ENCODE measurements around the gene SLC9B1. TPM values are rescaled to one million over a fixed set of nuclear protein-coding genes. Genes with fewer than 3 reads are reported as not detected.

Gene SLC9B1
- total and polyA plus RNA-seq, 2 of the 8 experiments (the other 6 are each of a cell fraction or from before 2014, with no cell fraction given): 0.08 to 0.19 TPM

- H3K4me3 ChIP-seq (ENCODE audit: extremely low read depth in 1 of 4, insufficient read depth in 2 of 4, low read depth in 3 of 4, low read length in 4 of 4): no peak overlapping the region
- no peak for DNase-seq (ENCODE audit: low read depth in 1 of 2, low spot score in 2 of 2)
- H3K9me3 ChIP-seq (ENCODE audit: insufficient read depth in 2 of 2, low read depth in 1 of 2, low read length in 1 of 2): no peaks in the 10 kb centered on the region
- POLR2A ChIA-PET (ENCODE audit: partially characterized antibody): interaction anchor here (0.7 kb wide), 1 partner anchor 28 kb away, joined by 3 read pairs; no protein-coding TSS in a partner anchor
- H3K9ac ChIP-seq (replicated peaks in 1 of 4; ENCODE audit: extremely low read depth in 1 of 4, low read depth in 3 of 4, low read length in 3 of 4): no peak overlapping the region
- WGBS, 2 experiments (ENCODE audit: extremely low coverage in 1 of 2, insufficient coverage in 1 of 2, insufficient read length in 1 of 2, insufficient replicate concordance in 2 of 2, low coverage in 1 of 2, low lambda C conversion rate in 2 of 2, missing lambda C conversion rate in 1 of 2): 87% methylated on average over 3 of the region's 3 CpGs; no CpG with 5 or more reads in 1 of the 2 experiments
- H4K5ac ChIP-seq (ENCODE audit: insufficient read length, low read depth, low read length): no peak overlapping the region
- H4K91ac ChIP-seq (replicated peaks; ENCODE audit: insufficient read length, low read length): no peak overlapping the region
- H3K14ac ChIP-seq (ENCODE audit: insufficient read length): no peak overlapping the region
- no peak for FAIRE-seq
- H3K56ac ChIP-seq (replicated peaks; ENCODE audit: insufficient read length, low read depth, low read length): no peak overlapping the region
- no peak overlapping the region for H2BK120ac ChIP-seq (replicated peaks; ENCODE audit: low read depth, low read length)
- no peak overlapping the region for H2AK5ac ChIP-seq (ENCODE audit: low read depth, low read length)
- no peak overlapping the region for H3K23ac ChIP-seq (ENCODE audit: insufficient read length)
- H3K79me1 ChIP-seq (ENCODE audit: low read depth, low read length): no peaks in the 10 kb centered on the region; the same call in 1 of the 2 replicates
- no peak overlapping the region for H4K8ac ChIP-seq (ENCODE audit: extremely low read depth, insufficient read depth, low read length)
- no peaks in the 10 kb centered on the region for H3K4me1 ChIP-seq (replicated peaks in 1 of 4; ENCODE audit: control insufficient read depth in 3 of 4, insufficient read depth in 4 of 4, low read length in 3 of 4)
- H3K79me2 ChIP-seq (ENCODE audit: control insufficient read depth in 1 of 2, insufficient read depth in 2 of 2, low read length in 2 of 2): no peaks in the 10 kb centered on the region
- no peak overlapping the region for H2BK15ac ChIP-seq (ENCODE audit: low read length)
- H3K27ac ChIP-seq (ENCODE audit: low read depth, low read length): no peak overlapping the region
- H3K27me3 ChIP-seq (replicated peaks in 1 of 4; ENCODE audit: control insufficient read depth in 3 of 4, extremely low read depth in 1 of 4, insufficient read depth in 3 of 4, low read length in 3 of 4): no peaks in the 10 kb centered on the region
- H2BK20ac ChIP-seq (ENCODE audit: low read length): no peak overlapping the region
- no peak overlapping the region for H2BK5ac ChIP-seq (ENCODE audit: low read depth, low read length)
- TF ChIP-seq RAD21 (IDR thresholded peaks at IDR 0.05 in 1 of 2, conservative IDR thresholded peaks at IDR 0.05 in 1 of 2; ENCODE audit: low read depth in 2 of 2, low read length in 2 of 2) (no peak), CTBP2 (IDR thresholded peaks at IDR 0.05; ENCODE audit: borderline replicate concordance, insufficient read depth, insufficient read length, low read length) (no peak), CEBPB (IDR thresholded peaks at IDR 0.05; ENCODE audit: low read depth, low read length) (0 out of 2 replicates have a peak, but pooled peaks have one; percentile 6), SAP30 (IDR thresholded peaks at IDR 0.05; ENCODE audit: insufficient read depth, insufficient replicate concordance, low read length) (no peak), JUN (IDR thresholded peaks at IDR 0.05; ENCODE audit: low read depth, low read length) (no peak)
- H3K18ac ChIP-seq (ENCODE audit: extremely low read depth, low read length): no peak overlapping the region
- no peak overlapping the region for H3K4ac ChIP-seq (replicated peaks; ENCODE audit: insufficient read length, low read depth, low read length)
- H4K20me1 ChIP-seq (replicated peaks in 1 of 2; ENCODE audit: control insufficient read depth in 1 of 2, insufficient read depth in 2 of 2, low read length in 2 of 2): no peaks in the 10 kb centered on the region
- no peaks in the 10 kb centered on the region for H3K23me2 ChIP-seq (ENCODE audit: low read depth, low read length)
- H2AFZ ChIP-seq (ENCODE audit: low read length): no peak overlapping the region
- CTCF ChIA-PET (ENCODE audit: partially characterized antibody): interaction anchor here (0.6 to 1.1 kb wide), 2 partner anchors 10 to 430 kb away, joined by 3 to 6 read pairs; no protein-coding TSS in a partner anchor
- no peak overlapping the region for H3K4me2 ChIP-seq (ENCODE audit: insufficient read depth in 1 of 2, low read depth in 2 of 2, low read length in 2 of 2)
- no peak overlapping the region for H2BK12ac ChIP-seq (ENCODE audit: low read depth, low read length)
- no peaks in the 10 kb centered on the region for H3K36me3 ChIP-seq (ENCODE audit: control insufficient read depth in 2 of 4, insufficient read depth in 4 of 4, low read length in 3 of 4)
Observed at GRCh38 chr4:103054030-103054429, 34.5 kb upstream of the SLC9B1 start.

Data from H1 (cell line).